HCT116 (cell line): ENCODE measurements around the gene MAP2K2. TPM values are rescaled to one million over a fixed set of nuclear protein-coding genes. Genes with fewer than 3 reads are reported as not detected.

Experiments
- ATAC-seq: fragments of 200-7000 bp; cut with Tn5 transposase; 2 replicates; pipeline ENCODE4 v1.9.1; 2020; ENCODE audit warnings: mild to moderate bottlenecking, moderate library complexity
- BruUV-seq: library from RNA; stranded (reverse); fragments of 400-500 nt; replicated peaks from 2 replicates; lab custom pipeline; 2021; lab: Mats Ljungman, UMichigan
- CTCF ChIA-PET: fragments of 300-600 bp; sonication (Branson Sonifier 250); formaldehyde crosslinking; loops from one replicate; lab custom pipeline; 2021; ENCODE audit warnings: antibody characterized with exemption; lab: Charles Lee
- POLR2A ChIA-PET: fragments of 300-600, 350-600 bp; sonication (Branson Sonifier 250); formaldehyde crosslinking; loops from one replicate; lab custom pipeline; 2021; ENCODE audit warnings: antibody characterized with exemption; lab: Charles Lee
- RAD21 ChIA-PET, 2 experiments: fragments of 300-600 bp; sonication (Branson Sonifier 250); formaldehyde crosslinking; loops; one replicate each; lab custom pipeline; 2023; ENCODE audit warnings: low total read pairs in 2 of 2; ENCODE audit not compliant: uncharacterized antibody in 2 of 2, unreplicated experiment in 2 of 2, low non-redundant PET in 1 of 2; lab: Charles Lee
- DNase-seq: peaks from one replicate; pipeline ENCODE4 v3.0.0-alpha.2; 2010; ENCODE audit warnings: low read depth, low spot score
- H2AFZ ChIP-seq: fragments of 200-600 bp; shearing (Covaris generic), sonication (generic); 2 replicates; pipeline ENCODE4 v1.6.1; 2017; ENCODE audit warnings: low read depth, mixed run types, mixed read lengths, antibody characterized with exemption, low read length; ENCODE audit not compliant: poor library complexity, severe bottlenecking
- H3K27ac ChIP-seq: 2 replicates; pipeline ENCODE4 v1.5.1; 2012; ENCODE audit warnings: low read depth, low read length
- H3K27me3 ChIP-seq: fragments of 200-600 bp; sonication (generic); 2 replicates; pipeline ENCODE4 v1.6.1; 2016; ENCODE audit warnings: mixed run types, low read length, mixed read lengths; ENCODE audit not compliant: insufficient read depth
- H3K36me3 ChIP-seq, 2 experiments: fragments of 200-500 bp in 1 of 2; fragments of 200-600 bp in 1 of 2; sonication (Bioruptor generic) in 1 of 2; sonication (generic) in 1 of 2; 2 replicates each; pipeline versions ENCODE4 v1.5.1 to v1.6.1; 2014 to 2016; ENCODE audit warnings: low read length in 2 of 2, inconsistent platforms in 1 of 2, mixed read lengths in 1 of 2, mixed run types in 1 of 2; ENCODE audit not compliant: insufficient read depth in 2 of 2, control insufficient read depth in 1 of 2
- H3K4me1 ChIP-seq, 2 experiments: fragments of 200-600 bp in 1 of 2; sonication (generic) in 1 of 2; 2 replicates each; pipeline versions ENCODE4 v1.5.1 to v1.6.1; 2012 to 2017; ENCODE audit warnings: low read length in 2 of 2, inconsistent platforms in 1 of 2, mild to moderate bottlenecking in 1 of 2, mixed read lengths in 1 of 2, mixed run types in 1 of 2, moderate library complexity in 1 of 2; ENCODE audit not compliant: insufficient read depth in 2 of 2, control insufficient read depth in 1 of 2
- H3K4me2 ChIP-seq: fragments of 200-600 bp; sonication (generic); 2 replicates; pipeline ENCODE4 v1.6.1; 2017; ENCODE audit warnings: mixed run types, low read length, mixed read lengths
- H3K4me3 ChIP-seq, 2 experiments: fragments of 200-600 bp in 1 of 2; sonication (generic) in 1 of 2; replicated peaks in 1 of 2; 2 replicates each; pipeline ENCODE4 v1.5.1; 2011 to 2016; ENCODE audit warnings: low read length in 2 of 2, control low read depth in 1 of 2, low read depth in 1 of 2, mild to moderate bottlenecking in 1 of 2, mixed read lengths in 1 of 2, mixed run types in 1 of 2
- H3K79me2 ChIP-seq: fragments of 200-600 bp; sonication (generic); 2 replicates; pipeline ENCODE4 v1.6.1; 2017; ENCODE audit warnings: mild to moderate bottlenecking, mixed run types, low read length, moderate library complexity, mixed read lengths; ENCODE audit not compliant: insufficient read depth
- H3K9ac ChIP-seq: fragments of 200-600 bp; sonication (generic); 2 replicates; pipeline ENCODE4 v1.6.1; 2016; ENCODE audit warnings: low read length, mixed read lengths
- H3K9me2 ChIP-seq: fragments of 200-600 bp; sonication (generic), shearing (Covaris generic); 2 replicates; pipeline ENCODE4 v1.6.1; 2017; ENCODE audit warnings: mixed run types, mild to moderate bottlenecking, moderate library complexity; ENCODE audit not compliant: insufficient read depth
- H3K9me3 ChIP-seq, 2 experiments: fragments of 200-500 bp in 1 of 2; fragments of 200-600 bp in 1 of 2; sonication (Bioruptor generic) in 1 of 2; sonication (generic) in 1 of 2; 2 replicates each; pipeline ENCODE4 v1.6.1; 2014 to 2017; ENCODE audit warnings: low read length in 2 of 2, mixed read lengths in 2 of 2, inconsistent platforms in 1 of 2, low read depth in 1 of 2, mild to moderate bottlenecking in 1 of 2, mixed run types in 1 of 2, moderate library complexity in 1 of 2; ENCODE audit not compliant: control insufficient read depth in 1 of 2, insufficient read depth in 1 of 2
- H4K20me1 ChIP-seq: fragments of 200-600 bp; sonication (generic), shearing (Covaris generic); 2 replicates; pipeline ENCODE4 v1.6.1; 2017; ENCODE audit warnings: mixed run types, mild to moderate bottlenecking, moderate library complexity; ENCODE audit not compliant: insufficient read depth
- CBX3 ChIP-seq: IDR thresholded peaks from 2 replicates; pipeline ENCODE4 v1.6.1; 2012; ENCODE audit warnings: low read depth
- CEBPB ChIP-seq: IDR thresholded peaks from 2 replicates; pipeline ENCODE4 v1.6.1; 2012; ENCODE audit warnings: low read depth
- EGR1 ChIP-seq: IDR thresholded peaks from 2 replicates; pipeline ENCODE4 v1.6.1; 2012; ENCODE audit warnings: low read depth
- ELF1 ChIP-seq: IDR thresholded peaks from 2 replicates; pipeline ENCODE4 v1.6.1; 2012; ENCODE audit warnings: low read depth, borderline replicate concordance
- EZH2 ChIP-seq: fragments of 200-600 bp; sonication (generic); IDR thresholded peaks from 2 replicates; pipeline ENCODE4 v1.6.1; 2017; ENCODE audit warnings: antibody characterized with exemption, mixed run types
- FOSL1 ChIP-seq: IDR thresholded peaks from 2 replicates; pipeline ENCODE4 v1.6.1; 2012; ENCODE audit warnings: low read depth
- JUND ChIP-seq: IDR thresholded peaks from 2 replicates; pipeline ENCODE4 v1.6.1; 2012
- POLR2A ChIP-seq: IDR thresholded peaks from 2 replicates; pipeline ENCODE4 v1.7.0; 2011; ENCODE audit warnings: borderline replicate concordance; ENCODE audit not compliant: insufficient read depth, insufficient read length; ENCODE audit errors: extremely low read depth
- RAD21 ChIP-seq: IDR thresholded peaks from 2 replicates; pipeline ENCODE4 v1.6.1; 2012; ENCODE audit warnings: low read depth, mild to moderate bottlenecking
- SP1 ChIP-seq: IDR thresholded peaks from 2 replicates; pipeline ENCODE4 v1.6.1; 2012; ENCODE audit warnings: low read depth
- SRF ChIP-seq: IDR thresholded peaks from 2 replicates; pipeline ENCODE4 v1.6.1; 2012; ENCODE audit warnings: low read depth
- YY1 ChIP-seq: IDR thresholded peaks from 2 replicates; pipeline ENCODE4 v1.6.1; 2011; ENCODE audit warnings: low read length, low read depth, moderate library complexity, mild to moderate bottlenecking; ENCODE audit not compliant: insufficient replicate concordance; ENCODE audit errors: extremely low read depth
- ZFX ChIP-seq: fragments of 450-650 bp; IDR thresholded peaks from 2 replicates; pipeline ENCODE4 v1.6.1; 2017
- intact Hi-C: fragments of 100-400 bp; cut with micrococcal nuclease; formaldehyde crosslinking; loops from 2 replicates; pipeline ENCODE4 v1.10.0; 2022
- total RNA-seq: library from RNA; stranded (reverse); gene quantifications from one replicate; pipeline ENCODE4 v1.2.1, GENCODE V29; 2021; ENCODE audit not compliant: unreplicated experiment
- TF ChIP-seq, protein P1 (sequence below): IDR thresholded peaks from 2 replicates; pipeline ENCODE4 v1.6.1; 2011; ENCODE audit warnings: mild to moderate bottlenecking, low read length, moderate library complexity; ENCODE audit not compliant: insufficient replicate concordance; ENCODE audit errors: extremely low read depth
- TF ChIP-seq, protein P2 (sequence below): IDR thresholded peaks from 2 replicates; pipeline ENCODE4 v1.6.1; 2012
- TF ChIP-seq, protein P3 (sequence below): IDR thresholded peaks from 2 replicates; pipeline ENCODE4 v1.6.1; 2012; ENCODE audit warnings: low read depth
- TF ChIP-seq, protein P4 (sequence below): IDR thresholded peaks from 2 replicates; pipeline ENCODE4 v1.6.1; 2012

MAP2K2 gene
- total RNA-seq, 1 experiment from 2014 or later = 186 TPM

DNA sequence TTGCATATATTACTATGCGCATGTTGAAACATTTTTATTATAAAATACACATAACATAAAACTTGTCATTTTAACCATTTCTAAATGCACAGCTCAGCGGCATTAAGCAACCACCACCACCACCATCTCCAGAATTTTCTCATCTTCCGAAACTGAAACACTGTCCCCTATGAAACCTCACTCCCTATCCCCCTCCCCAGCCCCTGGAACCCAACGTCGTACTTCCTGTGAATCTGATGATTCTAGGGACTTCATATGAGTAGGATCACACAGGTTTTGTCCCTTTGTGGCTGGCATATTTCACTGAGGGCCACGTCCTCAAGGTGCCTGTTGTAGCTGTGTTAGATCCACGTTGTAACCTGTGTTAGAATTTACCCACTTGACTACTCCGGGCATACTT, 716 bp upstream of the MAP2K2 start (continued):
- TF ChIP-seq, protein P1, sequence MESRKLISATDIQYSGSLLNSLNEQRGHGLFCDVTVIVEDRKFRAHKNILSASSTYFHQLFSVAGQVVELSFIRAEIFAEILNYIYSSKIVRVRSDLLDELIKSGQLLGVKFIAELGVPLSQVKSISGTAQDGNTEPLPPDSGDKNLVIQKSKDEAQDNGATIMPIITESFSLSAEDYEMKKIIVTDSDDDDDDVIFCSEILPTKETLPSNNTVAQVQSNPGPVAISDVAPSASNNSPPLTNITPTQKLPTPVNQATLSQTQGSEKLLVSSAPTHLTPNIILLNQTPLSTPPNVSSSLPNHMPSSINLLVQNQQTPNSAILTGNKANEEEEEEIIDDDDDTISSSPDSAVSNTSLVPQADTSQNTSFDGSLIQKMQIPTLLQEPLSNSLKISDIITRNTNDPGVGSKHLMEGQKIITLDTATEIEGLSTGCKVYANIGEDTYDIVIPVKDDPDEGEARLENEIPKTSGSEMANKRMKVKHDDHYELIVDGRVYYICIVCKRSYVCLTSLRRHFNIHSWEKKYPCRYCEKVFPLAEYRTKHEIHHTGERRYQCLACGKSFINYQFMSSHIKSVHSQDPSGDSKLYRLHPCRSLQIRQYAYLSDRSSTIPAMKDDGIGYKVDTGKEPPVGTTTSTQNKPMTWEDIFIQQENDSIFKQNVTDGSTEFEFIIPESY = no peak
- TF ChIP-seq JUND (no peak), RAD21 (no peak), SP1 (no peak)
- TF ChIP-seq, all 23 proteins: peak for 0

DNA sequence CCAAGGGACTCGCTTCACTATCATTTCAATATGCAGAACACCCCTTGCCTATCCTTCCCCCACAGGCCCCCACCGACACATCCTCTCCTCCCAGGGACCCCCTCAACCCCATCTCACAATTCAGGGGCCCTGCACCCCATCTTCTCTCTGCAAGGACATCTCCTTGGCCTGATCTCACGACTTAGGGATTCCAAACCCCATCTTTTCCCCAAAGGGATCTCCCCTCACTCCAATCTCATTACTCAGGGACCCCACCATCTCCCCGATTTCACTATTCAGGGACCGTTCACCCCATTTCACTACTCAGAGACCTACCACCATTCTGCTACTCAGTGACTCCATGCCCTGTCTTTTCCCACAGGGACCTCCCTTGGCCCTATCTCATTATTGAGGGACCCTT, 1.4 kb downstream of the MAP2K2 start:
- Histone ChIP-seq H3K4me3 (peak overlapping the region; percentile 84 to 90), H3K9me3 (no peaks in the 10 kb centered on the region), H2AFZ (no peak overlapping the region), H3K27ac (peak overlapping the region; percentile 92; the same call in 1 of the 2 replicates), H3K27me3 (no peaks in the 10 kb centered on the region), H3K79me2 (peaks cover 44% of the 10 kb centered on the region), H3K4me1 (peaks cover 9 to 16% of the 10 kb centered on the region in 2 experiments), H3K36me3 (no peaks in the 10 kb centered on the region; a peak in 1 of 4 replicates), H3K4me2 (peak overlapping the region; percentile 94), H4K20me1 (no peaks in the 10 kb centered on the region), H3K9me2 (no peaks in the 10 kb centered on the region), H3K9ac (peak overlapping the region; percentile 88)
- DNase-seq (no peak), ATAC-seq (no peak)
- TF ChIP-seq FOSL1 (no peak), RAD21 (no peak), SP1 (no peak), JUND (no peak), EZH2 (no peak), CEBPB (no peak), SRF (no peak), CBX3 (no peak), YY1 (no peak), ZFX (no peak), EGR1 (no peak), ELF1 (no peak), POLR2A (no peak)
- TF ChIP-seq, protein P2, sequence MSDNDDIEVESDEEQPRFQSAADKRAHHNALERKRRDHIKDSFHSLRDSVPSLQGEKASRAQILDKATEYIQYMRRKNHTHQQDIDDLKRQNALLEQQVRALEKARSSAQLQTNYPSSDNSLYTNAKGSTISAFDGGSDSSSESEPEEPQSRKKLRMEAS = no peak
- TF ChIP-seq, protein P3, sequence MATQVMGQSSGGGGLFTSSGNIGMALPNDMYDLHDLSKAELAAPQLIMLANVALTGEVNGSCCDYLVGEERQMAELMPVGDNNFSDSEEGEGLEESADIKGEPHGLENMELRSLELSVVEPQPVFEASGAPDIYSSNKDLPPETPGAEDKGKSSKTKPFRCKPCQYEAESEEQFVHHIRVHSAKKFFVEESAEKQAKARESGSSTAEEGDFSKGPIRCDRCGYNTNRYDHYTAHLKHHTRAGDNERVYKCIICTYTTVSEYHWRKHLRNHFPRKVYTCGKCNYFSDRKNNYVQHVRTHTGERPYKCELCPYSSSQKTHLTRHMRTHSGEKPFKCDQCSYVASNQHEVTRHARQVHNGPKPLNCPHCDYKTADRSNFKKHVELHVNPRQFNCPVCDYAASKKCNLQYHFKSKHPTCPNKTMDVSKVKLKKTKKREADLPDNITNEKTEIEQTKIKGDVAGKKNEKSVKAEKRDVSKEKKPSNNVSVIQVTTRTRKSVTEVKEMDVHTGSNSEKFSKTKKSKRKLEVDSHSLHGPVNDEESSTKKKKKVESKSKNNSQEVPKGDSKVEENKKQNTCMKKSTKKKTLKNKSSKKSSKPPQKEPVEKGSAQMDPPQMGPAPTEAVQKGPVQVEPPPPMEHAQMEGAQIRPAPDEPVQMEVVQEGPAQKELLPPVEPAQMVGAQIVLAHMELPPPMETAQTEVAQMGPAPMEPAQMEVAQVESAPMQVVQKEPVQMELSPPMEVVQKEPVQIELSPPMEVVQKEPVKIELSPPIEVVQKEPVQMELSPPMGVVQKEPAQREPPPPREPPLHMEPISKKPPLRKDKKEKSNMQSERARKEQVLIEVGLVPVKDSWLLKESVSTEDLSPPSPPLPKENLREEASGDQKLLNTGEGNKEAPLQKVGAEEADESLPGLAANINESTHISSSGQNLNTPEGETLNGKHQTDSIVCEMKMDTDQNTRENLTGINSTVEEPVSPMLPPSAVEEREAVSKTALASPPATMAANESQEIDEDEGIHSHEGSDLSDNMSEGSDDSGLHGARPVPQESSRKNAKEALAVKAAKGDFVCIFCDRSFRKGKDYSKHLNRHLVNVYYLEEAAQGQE = no peak
- TF ChIP-seq, protein P4, sequence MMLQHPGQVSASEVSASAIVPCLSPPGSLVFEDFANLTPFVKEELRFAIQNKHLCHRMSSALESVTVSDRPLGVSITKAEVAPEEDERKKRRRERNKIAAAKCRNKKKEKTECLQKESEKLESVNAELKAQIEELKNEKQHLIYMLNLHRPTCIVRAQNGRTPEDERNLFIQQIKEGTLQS = no peak
- TF ChIP-seq, protein P1 = no peak
- intact Hi-C loops = no loop called here
- CTCF ChIA-PET = no interaction called here
- RAD21 ChIA-PET = no interaction called here
- POLR2A ChIA-PET = no interaction called here
- no TSS peak for BruUV-seq
